ENCODE results near the gene NPAS3.

- no peak for TF ChIP-seq CTCF (IDR thresholded peaks at IDR 0.05; ENCODE audit: low read depth, low read length, missing input control)
- TF ChIP-seq GABPA (IDR thresholded peaks at IDR 0.05 in 1 of 2, conservative IDR thresholded peaks at IDR 0.05 in 1 of 2), result no peak
These were observed 527.4 kb downstream of the NPAS3 start for GRCh38 chr14:33465846-33466700.

Data from liver (tissue), 3 donors.